Endodermal cell (in vitro differentiated cells): ENCODE results near the gene SLC35F1. TPM values are rescaled to one million over a fixed set of nuclear protein-coding genes. Genes with fewer than 3 reads are reported as not detected.
A peak's percentile ranks its signal among the peaks of the same experiment; 100 is the strongest.

Experiments
- DNase-seq: peaks from one replicate; pipeline ENCODE4 v3.0.0-alpha.2; 2017
- H3K27ac ChIP-seq: 2 replicates; pipeline ENCODE4 v1.5.1; 2013; ENCODE audit warnings: mild to moderate bottlenecking, low read depth, low read length, moderate library complexity
- H3K27me3 ChIP-seq: 2 replicates; pipeline ENCODE4 v1.6.1; 2013; ENCODE audit warnings: mild to moderate bottlenecking, low read length, moderate library complexity; ENCODE audit not compliant: insufficient read depth, control insufficient read depth, poor library complexity, severe bottlenecking
- H3K36me3 ChIP-seq: 2 replicates; pipeline ENCODE4 v1.7.0; 2013; ENCODE audit warnings: mild to moderate bottlenecking, low read length, moderate library complexity; ENCODE audit not compliant: control insufficient read depth, insufficient read depth
- H3K4me1 ChIP-seq: one replicate; pipeline ENCODE4 v1.7.0; 2013; ENCODE audit warnings: low read length; ENCODE audit not compliant: control insufficient read depth, insufficient read depth
- H3K4me3 ChIP-seq: 2 replicates; pipeline ENCODE4 v1.5.1; 2013; ENCODE audit warnings: mild to moderate bottlenecking, low read length, moderate library complexity
- H3K9ac ChIP-seq: 2 replicates; pipeline ENCODE4 v1.6.1; 2013; ENCODE audit warnings: mild to moderate bottlenecking, low read length, moderate library complexity; ENCODE audit not compliant: poor library complexity, severe bottlenecking; ENCODE audit errors: extremely low read depth
- H3K9me3 ChIP-seq: 2 replicates; pipeline ENCODE4 v1.6.1; 2013; ENCODE audit warnings: mild to moderate bottlenecking, low read length, moderate library complexity; ENCODE audit not compliant: control insufficient read depth
- H3K27ac Mint-ChIP-seq: 2 replicates; pipeline ENCODE4 v1.8.0; 2020; ENCODE audit warnings: mixed read lengths
- H3K27me3 Mint-ChIP-seq: 2 replicates; pipeline ENCODE4 v1.8.0; 2021; ENCODE audit warnings: mild to moderate bottlenecking, mixed read lengths; ENCODE audit not compliant: insufficient read depth
- H3K36me3 Mint-ChIP-seq: 2 replicates; pipeline ENCODE4 v1.8.0; 2020; ENCODE audit warnings: low read depth, mixed read lengths
- H3K4me1 Mint-ChIP-seq: 2 replicates; pipeline ENCODE4 v1.8.0; 2020; ENCODE audit warnings: mixed read lengths
- H3K4me3 Mint-ChIP-seq: 2 replicates; pipeline ENCODE4 v1.8.0; 2020; ENCODE audit warnings: mild to moderate bottlenecking, moderate library complexity, mixed read lengths
- H3K9me3 Mint-ChIP-seq: 2 replicates; pipeline ENCODE4 v1.8.0; 2020; ENCODE audit warnings: mild to moderate bottlenecking, mixed read lengths
- WGBS, 2 experiments: methylation state at CpG; one replicate each; pipeline versions ENCODE4 v1.1.5 to v1.1.7; 2013; ENCODE audit warnings: missing lambda C conversion rate in 2 of 2, mixed read lengths in 1 of 2; ENCODE audit not compliant: insufficient coverage in 1 of 2, insufficient read length in 1 of 2; 5-methylcytosine and 5-hydroxymethylcytosine counted together
- total RNA-seq, 2 donors: library from RNA; stranded (reverse); fragmentation: NEBNext Ultra II Directional in 1 of 2; extraction: Animal tissue kit (Norgen Biotek cat#: 25700) in 1 of 2; gene quantifications; 2 replicates in 1 of 2; 3 replicates in 1 of 2; pipeline ENCODE4 v1.2.1, GENCODE V29; 2021
- TF ChIP-seq, protein P1 (sequence below): fragments of 200-600 bp; sonication (generic); conservative IDR thresholded peaks from 2 replicates; pipeline ENCODE4 v1.5.0; 2021; ENCODE audit warnings: antibody characterized with exemption, mild to moderate bottlenecking

The SLC35F1 gene
- total RNA-seq, 2 donors from 2014 or later, result 6.7 to 12.8 TPM

GRCh38 chr6:117916483-117916882 is 9.4 kb downstream of the SLC35F1 start:
- Mint-ChIP-seq H3K27me3 (peaks cover 8% of the 10 kb centered on the region), H3K36me3 (no peaks in the 10 kb centered on the region), H3K9me3 (no peaks in the 10 kb centered on the region), H3K4me3 (no peak overlapping the region), H3K27ac (no peak overlapping the region), H3K4me1 (peaks cover 6% of the 10 kb centered on the region)
- Histone ChIP-seq H3K4me1 (no peaks in the 10 kb centered on the region), H3K27me3 (peaks cover 7% of the 10 kb centered on the region), H3K9me3 (no peaks in the 10 kb centered on the region), H3K36me3 (no peaks in the 10 kb centered on the region), H3K9ac (no peak overlapping the region), H3K27ac (no peak overlapping the region), H3K4me3 (no peak overlapping the region)
- WGBS, 2 experiments, result 95 to 100% methylated on average over 1 of the region's 1 CpG
- TF ChIP-seq, protein P1, sequence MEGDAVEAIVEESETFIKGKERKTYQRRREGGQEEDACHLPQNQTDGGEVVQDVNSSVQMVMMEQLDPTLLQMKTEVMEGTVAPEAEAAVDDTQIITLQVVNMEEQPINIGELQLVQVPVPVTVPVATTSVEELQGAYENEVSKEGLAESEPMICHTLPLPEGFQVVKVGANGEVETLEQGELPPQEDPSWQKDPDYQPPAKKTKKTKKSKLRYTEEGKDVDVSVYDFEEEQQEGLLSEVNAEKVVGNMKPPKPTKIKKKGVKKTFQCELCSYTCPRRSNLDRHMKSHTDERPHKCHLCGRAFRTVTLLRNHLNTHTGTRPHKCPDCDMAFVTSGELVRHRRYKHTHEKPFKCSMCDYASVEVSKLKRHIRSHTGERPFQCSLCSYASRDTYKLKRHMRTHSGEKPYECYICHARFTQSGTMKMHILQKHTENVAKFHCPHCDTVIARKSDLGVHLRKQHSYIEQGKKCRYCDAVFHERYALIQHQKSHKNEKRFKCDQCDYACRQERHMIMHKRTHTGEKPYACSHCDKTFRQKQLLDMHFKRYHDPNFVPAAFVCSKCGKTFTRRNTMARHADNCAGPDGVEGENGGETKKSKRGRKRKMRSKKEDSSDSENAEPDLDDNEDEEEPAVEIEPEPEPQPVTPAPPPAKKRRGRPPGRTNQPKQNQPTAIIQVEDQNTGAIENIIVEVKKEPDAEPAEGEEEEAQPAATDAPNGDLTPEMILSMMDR, result no peak
- no peak for DNase-seq

DNA sequence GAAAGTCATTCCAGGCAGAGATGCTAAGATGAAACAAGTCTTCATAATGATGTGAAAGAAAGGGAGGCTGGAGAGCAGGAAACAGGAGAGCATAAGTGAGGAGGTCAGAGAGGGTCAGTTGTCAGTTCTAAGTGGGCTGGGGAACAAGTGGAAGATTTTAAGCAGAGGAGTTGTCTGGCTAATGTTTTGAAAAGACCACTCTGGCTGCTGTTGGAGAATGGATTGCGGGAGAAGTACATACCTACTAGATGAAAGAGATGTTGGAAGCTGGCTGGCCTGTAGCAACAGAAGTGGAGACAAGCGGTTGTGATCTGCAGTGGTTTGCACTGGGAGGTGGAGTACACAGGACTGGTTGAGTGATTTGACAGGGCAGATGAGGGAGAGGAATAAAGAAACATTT is 10.1 kb downstream of the SLC35F1 start:
- H3K27me3 Mint-ChIP-seq, result peaks cover 9% of the 10 kb centered on the region
- TF ChIP-seq, protein P1, result no peak
- WGBS, 2 experiments, result 95 to 96% methylated on average over 2 of the region's 2 CpGs
- H3K27me3 ChIP-seq, result peaks cover 7% of the 10 kb centered on the region
- H3K9ac ChIP-seq, result no peak overlapping the region
- H3K4me1 Mint-ChIP-seq, result peaks cover 6% of the 10 kb centered on the region
- no peaks in the 10 kb centered on the region for H3K9me3 ChIP-seq
- H3K27ac ChIP-seq, result no peak overlapping the region
- H3K9me3 Mint-ChIP-seq, result no peaks in the 10 kb centered on the region
- H3K4me1 ChIP-seq, result no peaks in the 10 kb centered on the region
- no peak overlapping the region for H3K4me3 Mint-ChIP-seq
- H3K27ac Mint-ChIP-seq, result no peak overlapping the region
- no peaks in the 10 kb centered on the region for H3K36me3 ChIP-seq
- no peaks in the 10 kb centered on the region for H3K36me3 Mint-ChIP-seq
- H3K4me3 ChIP-seq, result no peak overlapping the region
- DNase-seq, result no peak

DNA sequence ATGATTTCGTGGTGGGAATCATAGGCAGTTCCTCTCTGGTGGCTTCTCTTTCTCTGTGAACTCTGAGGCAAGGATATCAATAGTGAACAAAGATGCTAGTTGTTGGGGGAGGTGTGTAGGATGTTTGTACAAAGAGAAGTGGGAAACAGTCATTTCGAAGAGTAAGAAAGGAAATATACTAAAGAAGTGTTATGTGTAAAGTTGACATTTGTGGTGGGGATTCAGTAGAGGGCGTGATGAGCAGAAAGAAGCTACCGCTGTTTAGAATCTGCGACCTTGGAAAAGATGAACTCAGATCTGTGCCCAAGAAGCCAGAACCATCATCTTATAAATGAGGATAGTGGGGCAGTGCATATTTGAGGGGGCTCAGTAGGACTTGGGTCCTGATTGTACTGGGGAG is 11.4 kb downstream of the SLC35F1 start:
- Mint-ChIP-seq H3K27me3 (peaks cover 14% of the 10 kb centered on the region), H3K4me1 (peaks cover 6% of the 10 kb centered on the region), H3K36me3 (no peaks in the 10 kb centered on the region), H3K27ac (no peak overlapping the region), H3K9me3 (no peaks in the 10 kb centered on the region), H3K4me3 (no peak overlapping the region)
- no peak for DNase-seq
- Histone ChIP-seq H3K36me3 (no peaks in the 10 kb centered on the region), H3K9ac (no peak overlapping the region), H3K4me1 (no peaks in the 10 kb centered on the region), H3K27ac (no peak overlapping the region), H3K27me3 (peaks cover 7% of the 10 kb centered on the region), H3K4me3 (no peak overlapping the region), H3K9me3 (no peaks in the 10 kb centered on the region)
- TF ChIP-seq, protein P1, result peak; percentile 51
- WGBS, 2 experiments, result 76 to 100% methylated on average over 2 to 5 of the region's 5 CpGs
